ENCODE data around the gene SLC11A1. TPM values are rescaled to one million over a fixed set of nuclear protein-coding genes. Genes with fewer than 3 reads are reported as not detected.

The SLC11A1 gene
- total RNA-seq, 1 donor from 2014 or later: 6.4 TPM

DNA sequence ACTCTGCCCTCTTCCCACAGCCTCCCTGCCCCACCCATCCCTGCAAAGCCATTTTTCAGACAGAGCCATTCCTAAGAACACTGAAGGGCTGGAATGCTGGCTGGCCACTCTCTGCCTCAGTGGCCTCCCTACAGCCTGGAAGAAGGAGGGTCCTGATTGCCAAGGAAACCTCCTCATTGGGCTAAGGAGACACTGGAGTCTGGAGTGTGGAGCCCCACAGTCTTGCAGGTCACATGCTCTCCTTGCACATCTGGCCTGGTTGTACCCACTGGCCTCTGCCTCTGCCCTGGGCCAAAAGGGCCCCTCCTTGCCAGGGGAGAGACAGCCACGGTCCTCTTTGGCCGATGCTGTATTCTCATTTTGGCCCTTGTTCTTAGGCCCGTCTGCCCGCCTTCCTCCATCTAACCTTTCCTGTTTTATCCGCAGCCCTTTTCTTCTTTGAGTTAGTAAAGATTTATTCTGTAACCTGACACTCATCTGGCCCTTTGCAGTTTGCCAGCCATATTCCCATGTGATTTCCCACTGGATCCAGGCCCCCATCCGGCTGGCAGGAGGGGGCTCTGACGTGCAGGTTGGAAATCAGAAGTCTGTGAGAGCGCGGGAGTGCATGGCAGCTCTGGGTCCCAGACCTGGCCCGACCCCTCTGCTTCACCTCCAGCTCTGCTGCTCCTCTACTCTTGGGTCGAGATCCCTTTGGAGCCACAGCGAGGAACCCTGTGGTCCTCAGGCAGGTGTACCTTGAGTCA lies 36.4 kb upstream of the SLC11A1 start:
- no peak for DNase-seq
- H3K4me3 ChIP-seq: no peak overlapping the region
- no peaks in the 10 kb centered on the region for H3K36me3 ChIP-seq
- no peaks in the 10 kb centered on the region for H3K4me1 ChIP-seq
- no peak overlapping the region for H3K27ac ChIP-seq (replicated peaks)
- TF ChIP-seq, protein P1, sequence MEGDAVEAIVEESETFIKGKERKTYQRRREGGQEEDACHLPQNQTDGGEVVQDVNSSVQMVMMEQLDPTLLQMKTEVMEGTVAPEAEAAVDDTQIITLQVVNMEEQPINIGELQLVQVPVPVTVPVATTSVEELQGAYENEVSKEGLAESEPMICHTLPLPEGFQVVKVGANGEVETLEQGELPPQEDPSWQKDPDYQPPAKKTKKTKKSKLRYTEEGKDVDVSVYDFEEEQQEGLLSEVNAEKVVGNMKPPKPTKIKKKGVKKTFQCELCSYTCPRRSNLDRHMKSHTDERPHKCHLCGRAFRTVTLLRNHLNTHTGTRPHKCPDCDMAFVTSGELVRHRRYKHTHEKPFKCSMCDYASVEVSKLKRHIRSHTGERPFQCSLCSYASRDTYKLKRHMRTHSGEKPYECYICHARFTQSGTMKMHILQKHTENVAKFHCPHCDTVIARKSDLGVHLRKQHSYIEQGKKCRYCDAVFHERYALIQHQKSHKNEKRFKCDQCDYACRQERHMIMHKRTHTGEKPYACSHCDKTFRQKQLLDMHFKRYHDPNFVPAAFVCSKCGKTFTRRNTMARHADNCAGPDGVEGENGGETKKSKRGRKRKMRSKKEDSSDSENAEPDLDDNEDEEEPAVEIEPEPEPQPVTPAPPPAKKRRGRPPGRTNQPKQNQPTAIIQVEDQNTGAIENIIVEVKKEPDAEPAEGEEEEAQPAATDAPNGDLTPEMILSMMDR (IDR thresholded peaks at IDR 0.05; ENCODE audit: borderline replicate concordance): no peak
- H3K27me3 ChIP-seq (ENCODE audit: low read depth): no peaks in the 10 kb centered on the region
- H3K9me3 ChIP-seq (replicated peaks): peaks cover under 1% of the 10 kb centered on the region
- intact Hi-C loops (cut with micrococcal nuclease): no loop called here

DNA sequence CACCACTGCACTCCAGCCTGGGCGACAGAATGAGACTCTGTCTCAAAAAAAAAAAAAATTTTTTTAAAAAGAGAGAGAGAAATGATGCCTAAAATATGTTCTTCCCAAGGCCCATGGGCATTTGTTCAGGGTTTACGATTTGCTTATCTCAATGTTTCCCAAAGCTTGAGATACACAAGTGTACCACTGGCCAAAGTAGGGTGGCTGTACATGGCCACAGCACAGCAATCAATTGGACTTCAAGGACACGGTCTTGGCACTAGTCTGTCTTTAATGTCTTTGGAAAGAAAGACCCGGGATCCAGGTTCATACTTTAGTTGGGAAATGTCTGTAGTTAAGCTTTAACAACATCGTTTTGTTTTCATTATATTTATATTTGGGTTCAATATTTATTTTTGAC lies 34.9 kb upstream of the SLC11A1 start:
- TF ChIP-seq, protein P1 (IDR thresholded peaks at IDR 0.05; ENCODE audit: borderline replicate concordance): no peak
- Histone ChIP-seq H3K27ac (replicated peaks) (no peak overlapping the region), H3K9me3 (replicated peaks) (peaks cover 15% of the 10 kb centered on the region), H3K36me3 (no peaks in the 10 kb centered on the region), H3K27me3 (ENCODE audit: low read depth) (no peaks in the 10 kb centered on the region), H3K4me3 (no peak overlapping the region), H3K4me1 (no peaks in the 10 kb centered on the region)
- DNase-seq: no peak
- intact Hi-C loops (cut with micrococcal nuclease): no loop called here

DNA sequence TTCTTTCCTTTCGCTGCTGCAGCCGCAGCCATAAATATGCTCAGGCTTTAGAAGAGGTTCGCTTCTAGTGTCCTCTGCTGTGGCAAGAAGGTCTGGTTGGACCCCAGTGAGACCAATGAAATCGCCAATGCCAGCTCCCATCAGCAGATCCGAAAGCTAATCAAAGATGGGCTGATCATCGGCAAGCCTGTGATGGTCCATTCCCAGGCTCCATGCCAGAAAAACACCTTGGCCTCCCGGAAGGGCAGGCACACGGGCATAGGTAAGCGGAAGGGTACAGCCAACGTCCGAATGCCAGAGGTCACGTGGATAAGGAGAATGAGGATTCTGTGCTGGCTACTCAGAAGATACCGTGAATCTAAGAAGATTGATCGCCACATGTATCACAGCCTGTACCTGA lies 28.0 kb upstream of the SLC11A1 start:
- Histone ChIP-seq H3K4me3 (no peak overlapping the region), H3K27ac (replicated peaks) (no peak overlapping the region), H3K36me3 (no peaks in the 10 kb centered on the region), H3K27me3 (ENCODE audit: low read depth) (no peaks in the 10 kb centered on the region), H3K9me3 (replicated peaks) (peaks cover 17% of the 10 kb centered on the region), H3K4me1 (no peaks in the 10 kb centered on the region)
- TF ChIP-seq, protein P1 (IDR thresholded peaks at IDR 0.05; ENCODE audit: borderline replicate concordance): no peak
- intact Hi-C loops (cut with micrococcal nuclease): no loop called here
- no peak for DNase-seq

DNA sequence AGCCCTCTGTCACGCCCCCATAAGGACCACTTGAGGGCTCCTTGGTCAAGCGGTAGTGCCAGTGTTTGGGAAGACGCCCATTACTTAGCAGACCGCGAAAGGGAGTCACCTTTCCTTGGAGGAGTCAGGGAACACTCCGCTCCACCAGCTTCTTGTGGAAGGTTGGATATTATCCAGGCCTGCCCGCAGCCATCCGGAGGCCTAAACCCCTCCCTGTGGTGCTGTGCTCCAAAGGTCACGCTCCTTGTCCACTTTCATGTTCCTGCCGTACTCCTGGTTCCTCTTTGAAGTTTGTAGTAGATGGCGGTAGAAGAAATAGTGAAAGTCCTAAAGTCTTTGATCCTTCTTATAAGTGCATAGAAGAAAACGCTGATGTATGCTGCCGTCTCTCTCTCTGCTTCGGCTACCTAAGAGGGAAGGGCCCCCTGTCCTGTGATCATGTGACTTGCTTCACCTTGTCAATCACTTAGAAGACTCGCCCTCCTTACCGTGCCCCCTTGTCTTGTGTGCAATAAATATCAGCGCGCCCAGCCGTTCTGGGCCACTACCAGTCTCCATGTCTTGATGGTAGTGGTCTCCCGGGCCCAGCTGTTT lies 27.1 kb upstream of the SLC11A1 start:
- Histone ChIP-seq H3K4me3 (no peak overlapping the region), H3K36me3 (no peaks in the 10 kb centered on the region), H3K27me3 (ENCODE audit: low read depth) (no peaks in the 10 kb centered on the region), H3K9me3 (replicated peaks) (peaks cover 17% of the 10 kb centered on the region), H3K4me1 (no peaks in the 10 kb centered on the region), H3K27ac (replicated peaks) (no peak overlapping the region)
- no peak for DNase-seq
- TF ChIP-seq, protein P1 (IDR thresholded peaks at IDR 0.05; ENCODE audit: borderline replicate concordance): no peak
- intact Hi-C loops (cut with micrococcal nuclease): no loop called here

DNA sequence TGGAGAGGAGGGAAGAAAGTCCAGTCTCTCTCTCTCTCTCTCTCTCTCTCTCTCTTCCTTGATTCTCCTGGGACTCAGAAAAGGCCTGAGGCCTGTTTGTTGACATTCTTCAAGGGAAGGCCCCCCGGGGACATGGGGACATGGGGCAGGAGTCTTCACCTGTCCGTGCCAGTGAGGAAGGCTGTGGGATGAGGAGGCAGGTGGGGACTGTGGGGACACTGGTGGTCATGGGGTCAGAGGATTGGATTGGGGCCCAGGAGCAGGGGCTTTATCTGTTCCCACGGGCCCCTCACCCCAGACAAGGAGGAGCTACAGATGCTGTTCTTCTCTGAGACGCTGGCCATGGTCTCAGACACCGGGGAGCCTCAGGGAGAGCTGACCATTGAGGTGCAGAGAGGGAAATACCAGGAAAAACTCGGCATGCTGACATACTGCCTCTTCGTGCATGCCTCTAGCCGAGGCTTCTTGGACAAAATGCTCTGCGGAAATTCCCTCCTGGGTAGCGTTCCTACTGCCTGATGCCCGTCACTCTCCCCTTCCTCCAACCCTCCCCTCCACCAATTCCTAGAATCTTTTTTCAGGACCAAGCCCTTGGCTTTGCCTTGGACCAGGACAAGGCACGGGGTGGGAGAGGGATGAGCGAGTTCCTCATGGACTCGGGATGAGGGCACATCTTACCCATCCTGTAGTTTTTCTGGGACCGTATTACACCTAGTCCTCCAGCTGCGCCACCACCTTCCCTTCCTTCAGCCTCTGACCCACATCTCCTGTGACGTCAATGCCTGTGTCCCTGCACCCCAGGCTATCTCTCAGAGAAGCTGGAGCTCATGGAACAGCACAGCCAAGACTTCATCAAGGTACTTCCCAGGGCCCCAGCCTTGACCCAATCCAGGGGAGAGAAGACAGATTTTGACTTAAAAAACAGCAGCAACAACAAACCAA lies 24.6 kb upstream of the SLC11A1 start:
- DNase-seq: no peak
- no peak overlapping the region for H3K4me3 ChIP-seq
- H3K27ac ChIP-seq (replicated peaks): no peak overlapping the region
- no peaks in the 10 kb centered on the region for H3K36me3 ChIP-seq
- intact Hi-C loops (cut with micrococcal nuclease): loop anchor here (2.0 kb wide), 1 partner anchor 57 kb away; no protein-coding TSS in a partner anchor
- H3K27me3 ChIP-seq (ENCODE audit: low read depth): no peaks in the 10 kb centered on the region
- TF ChIP-seq, protein P1 (IDR thresholded peaks at IDR 0.05; ENCODE audit: borderline replicate concordance): no peak
- no peaks in the 10 kb centered on the region for H3K9me3 ChIP-seq (replicated peaks)
- no peaks in the 10 kb centered on the region for H3K4me1 ChIP-seq
